Measurements from ENCODE around the gene MDC1. TPM values are rescaled to one million over a fixed set of nuclear protein-coding genes. Genes with fewer than 3 reads are reported as not detected.
"Not testable (repeated sequence)": the region's sequence is repeated elsewhere in the genome, so short reads cannot be mapped to it uniquely, and the experiment has no call there.

Gene MDC1
- total and polyA plus RNA-seq, 4 donors = 13.8 to 40.3 (median 25.9) TPM

DNA sequence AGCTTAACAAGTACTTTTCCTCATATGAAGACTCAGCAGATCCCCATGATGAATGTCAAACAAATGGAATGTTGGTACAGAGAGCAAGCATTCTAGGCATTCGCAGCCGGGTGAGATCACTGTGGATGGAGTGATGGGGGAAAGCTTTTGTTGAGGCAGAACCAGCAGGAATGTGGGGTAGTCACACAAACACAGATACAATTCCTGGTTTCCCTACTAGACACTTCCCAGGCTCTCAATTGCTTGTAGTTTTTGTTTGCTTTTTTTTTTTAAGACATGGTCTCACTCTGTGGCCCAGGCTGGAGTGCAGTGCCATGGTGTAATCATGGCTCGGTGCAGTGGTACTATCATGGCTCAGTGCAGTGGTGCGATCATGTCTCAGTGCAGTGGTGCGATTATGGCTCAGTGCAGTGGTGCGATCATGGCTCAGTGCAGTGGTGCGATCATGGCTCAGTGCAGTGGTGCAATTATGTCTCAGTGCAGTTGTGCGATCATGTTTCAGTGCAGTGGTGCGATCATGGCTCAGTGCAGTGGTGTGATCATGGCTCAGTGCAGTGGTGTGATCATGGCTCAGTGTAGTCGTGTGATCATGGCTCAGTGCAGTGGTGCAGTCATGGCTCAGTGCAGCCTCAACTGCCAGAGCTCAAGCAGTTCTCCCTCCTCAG, 42.6 kb upstream of the MDC1 start:
- no peaks in the 10 kb centered on the region for H3K9me3 ChIP-seq (ENCODE audit: control insufficient read depth, insufficient read depth, low read length)
- H3K4me3 ChIP-seq (ENCODE audit: low read depth, low read length) = no peak overlapping the region
- WGBS (ENCODE audit: insufficient coverage) = 97% methylated on average over 8 of the region's 10 CpGs
- no peaks in the 10 kb centered on the region for H3K27me3 ChIP-seq (ENCODE audit: control insufficient read depth, insufficient read depth, low read length)
- DNase-seq (ENCODE audit: low read depth in 4 of 6, low spot score in 6 of 6) = no peak
- H3K27ac ChIP-seq (ENCODE audit: low read depth, low read length) = no peak overlapping the region
- peaks cover 7% of the 10 kb centered on the region for H3K4me1 ChIP-seq (ENCODE audit: control insufficient read depth, insufficient read depth, low read length)
- H3K36me3 ChIP-seq (ENCODE audit: control insufficient read depth, insufficient read depth, low read length) = no peaks in the 10 kb centered on the region

DNA sequence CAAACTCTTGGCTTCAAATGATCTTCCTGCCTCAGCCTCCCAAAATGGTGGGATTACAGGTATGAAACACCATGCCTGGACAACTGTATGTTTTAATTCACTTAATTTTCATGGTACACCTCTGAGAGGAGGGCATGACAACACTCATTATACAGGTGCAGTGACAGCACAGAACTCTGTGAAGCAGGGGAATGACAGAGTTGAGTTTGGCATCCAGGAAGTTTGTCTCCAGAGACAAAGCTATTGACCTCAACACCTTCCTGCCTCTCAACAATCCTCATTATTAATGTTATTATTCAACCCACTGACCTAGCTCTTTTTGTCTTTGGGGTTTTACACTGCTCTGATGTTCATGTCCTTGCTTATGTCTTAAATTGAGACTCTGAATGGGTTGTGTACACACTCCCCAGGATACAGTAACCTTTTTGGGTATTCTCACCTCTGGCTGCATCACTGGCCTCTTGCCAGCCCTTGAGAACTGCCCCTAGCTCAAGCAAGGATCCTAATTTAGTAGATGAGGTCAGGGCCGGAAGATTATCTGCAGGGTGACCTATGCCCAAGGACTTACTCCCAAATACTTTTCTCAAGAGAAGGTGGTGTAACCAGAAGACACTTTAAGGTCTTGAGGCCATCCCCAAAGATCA, 40.3 kb upstream of the MDC1 start:
- DNase-seq (ENCODE audit: low read depth in 4 of 6, low spot score in 6 of 6) = no peak
- H3K27me3 ChIP-seq (ENCODE audit: control insufficient read depth, insufficient read depth, low read length) = no peaks in the 10 kb centered on the region
- no peaks in the 10 kb centered on the region for H3K9me3 ChIP-seq (ENCODE audit: control insufficient read depth, insufficient read depth, low read length)
- 100% methylated on average over 1 of the region's 1 CpG for WGBS (ENCODE audit: insufficient coverage)
- H3K36me3 ChIP-seq (ENCODE audit: control insufficient read depth, insufficient read depth, low read length) = no peaks in the 10 kb centered on the region
- H3K27ac ChIP-seq (ENCODE audit: low read depth, low read length) = no peak overlapping the region
- no peak overlapping the region for H3K4me3 ChIP-seq (ENCODE audit: low read depth, low read length)
- H3K4me1 ChIP-seq (ENCODE audit: control insufficient read depth, insufficient read depth, low read length) = peaks cover 5% of the 10 kb centered on the region

DNA sequence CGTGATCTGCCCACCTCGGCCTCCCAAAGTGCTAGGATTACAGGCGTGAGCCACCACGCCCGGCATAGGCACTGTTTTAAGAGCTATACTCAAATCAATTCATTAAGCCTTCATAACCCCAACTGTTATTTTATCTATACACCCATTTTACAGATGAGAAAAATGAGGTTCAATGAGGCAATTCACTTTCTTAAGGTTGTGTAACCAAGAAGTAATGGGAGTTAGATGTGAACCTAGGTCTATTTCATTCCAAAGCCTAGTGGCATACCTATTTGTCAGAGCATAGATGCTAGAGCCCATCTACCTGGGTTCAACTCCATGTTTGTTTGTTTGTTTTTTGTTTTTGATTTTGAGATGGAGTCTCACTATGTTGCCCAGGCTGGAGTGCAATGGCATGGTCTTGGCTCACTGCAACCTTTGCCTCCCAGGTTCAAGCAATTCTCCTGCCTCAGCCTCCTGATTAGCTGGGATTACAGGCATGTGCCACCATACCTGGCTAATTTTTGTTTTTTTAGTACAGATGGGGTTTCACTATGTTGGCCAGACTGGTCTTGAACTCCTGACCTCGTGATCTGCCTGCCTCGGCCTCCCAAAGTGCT, 39.4 kb upstream of the MDC1 start:
- not testable (repeated sequence) for H3K27ac ChIP-seq (ENCODE audit: low read depth, low read length); DNase-seq (ENCODE audit: low read depth in 4 of 6, low spot score in 6 of 6); H3K36me3 ChIP-seq (ENCODE audit: control insufficient read depth, insufficient read depth, low read length); H3K27me3 ChIP-seq (ENCODE audit: control insufficient read depth, insufficient read depth, low read length); H3K9me3 ChIP-seq (ENCODE audit: control insufficient read depth, insufficient read depth, low read length); H3K4me3 ChIP-seq (ENCODE audit: low read depth, low read length); H3K4me1 ChIP-seq (ENCODE audit: control insufficient read depth, insufficient read depth, low read length)
- 94% methylated on average over 5 of the region's 7 CpGs for WGBS (ENCODE audit: insufficient coverage)

DNA sequence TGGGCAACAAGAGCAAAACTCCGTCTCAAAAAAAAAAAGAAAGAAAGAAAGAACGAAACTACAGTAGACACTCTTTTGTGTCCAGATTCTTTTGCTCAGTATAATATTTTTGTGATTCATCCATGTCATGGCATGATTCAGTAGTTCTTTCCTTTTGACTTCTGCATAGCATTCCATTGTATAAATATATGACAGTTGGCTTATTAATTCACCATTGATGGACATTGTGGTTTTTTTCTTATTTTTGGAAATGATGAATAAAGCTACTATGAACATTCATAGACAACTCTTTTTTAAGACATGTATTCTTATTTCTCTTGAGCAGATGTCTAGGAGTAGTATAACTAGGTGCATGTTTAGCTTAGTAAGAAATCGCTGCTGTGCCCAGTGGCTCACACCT, 37.5 kb upstream of the MDC1 start:
- DNase-seq (ENCODE audit: low read depth in 4 of 6, low spot score in 6 of 6) = no peak

DNA sequence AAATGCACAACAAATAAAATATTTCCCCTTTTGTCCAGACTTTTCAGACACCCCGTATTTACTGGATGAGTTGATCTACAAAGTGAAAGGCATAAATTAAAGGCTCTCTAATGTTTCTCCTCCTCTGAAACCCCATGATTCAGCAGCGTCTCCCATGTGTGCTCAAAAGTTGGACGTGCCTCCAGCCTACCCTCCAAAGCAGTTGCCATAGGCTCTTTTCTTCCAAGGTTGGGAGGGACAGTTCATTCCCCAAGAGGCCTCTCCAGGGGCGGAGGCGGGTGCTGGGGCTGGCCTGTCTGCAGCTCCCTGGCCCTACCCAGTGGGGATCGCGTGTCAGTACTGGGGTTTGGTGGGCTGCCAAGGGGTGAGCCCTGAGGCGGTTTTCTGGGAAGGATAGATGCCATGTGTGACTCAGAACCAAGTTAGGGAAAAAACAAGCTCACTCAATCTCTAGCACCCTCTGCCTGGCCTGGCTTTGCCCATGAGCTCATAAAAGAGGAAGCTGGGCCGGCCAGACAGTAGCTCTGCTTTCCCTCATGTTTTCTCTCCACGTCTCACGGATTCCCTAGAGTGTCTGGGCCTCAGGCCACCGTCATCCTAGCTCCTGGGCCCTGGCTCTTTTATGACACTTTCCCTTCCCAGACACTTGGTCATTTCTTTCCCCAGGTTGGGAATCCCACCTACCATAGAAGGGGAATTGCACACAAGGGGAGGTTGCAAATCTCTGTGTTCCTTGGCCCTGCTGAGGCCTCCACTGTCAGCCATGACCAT, 35.3 kb upstream of the MDC1 start:
- H3K4me3 ChIP-seq (ENCODE audit: low read depth, low read length) = no peak overlapping the region
- no peaks in the 10 kb centered on the region for H3K27me3 ChIP-seq (ENCODE audit: control insufficient read depth, insufficient read depth, low read length)
- H3K4me1 ChIP-seq (ENCODE audit: control insufficient read depth, insufficient read depth, low read length) = peaks cover 8% of the 10 kb centered on the region
- DNase-seq (ENCODE audit: low read depth in 4 of 6, low spot score in 6 of 6) = peak in 1 of 6 donors; percentile 79
- no peaks in the 10 kb centered on the region for H3K9me3 ChIP-seq (ENCODE audit: control insufficient read depth, insufficient read depth, low read length)
- H3K36me3 ChIP-seq (ENCODE audit: control insufficient read depth, insufficient read depth, low read length) = no peaks in the 10 kb centered on the region
- peak overlapping the region; percentile 70 for H3K27ac ChIP-seq (ENCODE audit: low read depth, low read length)
- WGBS (ENCODE audit: insufficient coverage) = 46% methylated on average over 6 of the region's 12 CpGs

More for the DNA sequence above, 37.5 kb upstream of the MDC1 start:
- 100% methylated on average over 1 of the region's 3 CpGs for WGBS (ENCODE audit: insufficient coverage)
- no peaks in the 10 kb centered on the region for H3K27me3 ChIP-seq (ENCODE audit: control insufficient read depth, insufficient read depth, low read length)
- H3K4me3 ChIP-seq (ENCODE audit: low read depth, low read length) = no peak overlapping the region
- no peak overlapping the region for H3K27ac ChIP-seq (ENCODE audit: low read depth, low read length)
- H3K4me1 ChIP-seq (ENCODE audit: control insufficient read depth, insufficient read depth, low read length) = peaks cover 8% of the 10 kb centered on the region
- no peaks in the 10 kb centered on the region for H3K9me3 ChIP-seq (ENCODE audit: control insufficient read depth, insufficient read depth, low read length)
- H3K36me3 ChIP-seq (ENCODE audit: control insufficient read depth, insufficient read depth, low read length) = no peaks in the 10 kb centered on the region

DNA sequence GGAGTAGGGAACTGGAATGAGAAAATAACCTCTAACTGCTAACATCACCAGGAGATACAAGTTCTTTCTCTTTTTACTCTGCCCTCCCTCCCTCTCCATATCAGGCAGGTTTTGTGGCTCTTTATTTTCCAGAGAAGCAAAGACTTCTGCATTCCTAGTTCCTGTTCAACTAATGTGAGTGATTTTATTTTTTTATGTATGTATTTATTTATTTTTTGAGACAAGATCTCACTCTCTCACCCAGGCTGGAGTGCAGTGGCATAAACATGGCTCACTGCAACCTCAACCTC, 33.2 kb upstream of the MDC1 start:
- Histone ChIP-seq H3K36me3 (ENCODE audit: control insufficient read depth, insufficient read depth, low read length) (no peaks in the 10 kb centered on the region), H3K9me3 (ENCODE audit: control insufficient read depth, insufficient read depth, low read length) (no peaks in the 10 kb centered on the region), H3K4me1 (ENCODE audit: control insufficient read depth, insufficient read depth, low read length) (peaks cover 8% of the 10 kb centered on the region), H3K4me3 (ENCODE audit: low read depth, low read length) (no peak overlapping the region), H3K27me3 (ENCODE audit: control insufficient read depth, insufficient read depth, low read length) (no peaks in the 10 kb centered on the region), H3K27ac (ENCODE audit: low read depth, low read length) (no peak overlapping the region)
- DNase-seq (ENCODE audit: low read depth in 4 of 6, low spot score in 6 of 6) = no peak

DNA sequence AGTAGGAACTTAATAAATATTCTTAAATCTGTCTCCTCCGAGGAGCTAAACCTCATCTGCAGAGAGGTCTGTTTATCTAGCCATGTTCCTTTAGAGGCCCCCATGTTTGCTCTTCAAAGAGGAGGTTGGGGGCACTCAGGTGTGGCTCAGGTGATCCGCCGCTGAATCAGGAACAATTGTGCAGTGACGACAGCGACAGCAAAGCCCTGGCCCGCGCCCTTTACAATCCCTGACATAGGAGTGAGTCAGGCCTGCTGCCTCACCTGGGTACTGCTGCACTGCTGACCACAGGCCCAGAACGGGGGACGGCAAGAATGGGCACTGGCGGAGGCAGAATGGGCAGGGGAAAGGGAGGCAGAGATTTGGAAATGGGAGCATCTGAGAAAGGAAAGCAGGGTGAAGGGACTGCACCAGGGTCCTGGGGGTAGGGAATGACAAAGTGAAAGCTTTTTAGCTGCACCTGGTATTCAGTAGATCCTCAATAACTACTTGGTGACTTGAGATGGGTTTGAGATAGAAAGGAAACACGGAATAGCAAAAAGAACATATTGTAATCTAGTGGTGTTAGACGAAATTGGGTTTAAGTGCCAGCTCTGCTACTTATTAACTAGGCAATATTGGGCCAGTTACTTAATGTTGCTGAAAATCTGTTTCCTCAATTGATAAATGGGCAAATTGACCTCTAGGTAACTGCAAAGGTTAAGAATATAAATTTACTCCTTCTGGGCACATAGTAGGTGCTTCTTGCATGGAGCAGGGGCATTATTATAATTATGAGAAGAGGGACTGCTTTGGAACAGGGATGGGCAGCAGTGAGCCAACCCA, 32.7 kb upstream of the MDC1 start:
- 92% methylated on average over 8 of the region's 12 CpGs for WGBS (ENCODE audit: insufficient coverage)
- Histone ChIP-seq H3K9me3 (ENCODE audit: control insufficient read depth, insufficient read depth, low read length) (no peaks in the 10 kb centered on the region), H3K4me1 (ENCODE audit: control insufficient read depth, insufficient read depth, low read length) (peaks cover 12% of the 10 kb centered on the region), H3K4me3 (ENCODE audit: low read depth, low read length) (no peak overlapping the region), H3K27me3 (ENCODE audit: control insufficient read depth, insufficient read depth, low read length) (no peaks in the 10 kb centered on the region), H3K36me3 (ENCODE audit: control insufficient read depth, insufficient read depth, low read length) (no peaks in the 10 kb centered on the region), H3K27ac (ENCODE audit: low read depth, low read length) (no peak overlapping the region)
- DNase-seq (ENCODE audit: low read depth in 4 of 6, low spot score in 6 of 6) = no peak

DNA sequence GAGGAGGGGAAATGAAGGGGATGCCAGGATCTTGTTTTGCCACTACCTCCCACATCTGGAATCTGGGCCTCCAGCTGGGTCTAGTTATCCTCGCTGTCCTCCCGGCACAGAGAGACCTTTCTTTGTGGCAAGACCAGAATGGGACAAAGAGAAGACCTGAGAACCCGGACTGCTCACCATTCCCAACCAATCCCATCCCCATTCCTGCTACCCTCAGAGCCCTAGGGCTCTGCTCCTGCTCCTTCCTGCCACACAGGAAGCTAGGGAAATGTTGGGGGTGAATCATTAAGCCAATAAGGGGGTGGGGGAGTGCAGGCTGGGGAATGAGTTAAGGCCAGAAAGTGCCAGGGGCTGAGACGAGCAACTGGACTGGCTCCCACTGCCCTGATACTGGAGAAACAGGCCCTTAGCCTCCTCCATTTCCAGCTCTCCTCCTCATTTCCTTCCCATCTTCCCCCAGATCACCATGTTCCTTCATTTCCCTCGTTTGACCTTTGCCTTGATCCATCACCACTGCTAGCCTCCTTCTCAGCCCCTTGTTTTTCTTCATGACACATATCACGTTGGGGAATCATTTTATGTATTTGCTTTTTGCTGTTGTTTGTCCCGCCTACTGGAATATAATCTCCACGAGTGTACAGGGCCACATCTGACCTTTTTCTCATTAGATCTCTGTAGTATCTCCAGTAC, 31.9 kb upstream of the MDC1 start:
- H3K4me3 ChIP-seq (ENCODE audit: low read depth, low read length) = no peak overlapping the region
- no peaks in the 10 kb centered on the region for H3K27me3 ChIP-seq (ENCODE audit: control insufficient read depth, insufficient read depth, low read length)
- no peaks in the 10 kb centered on the region for H3K9me3 ChIP-seq (ENCODE audit: control insufficient read depth, insufficient read depth, low read length)
- WGBS (ENCODE audit: insufficient coverage) = 66% methylated on average over 3 of the region's 8 CpGs
- H3K4me1 ChIP-seq (ENCODE audit: control insufficient read depth, insufficient read depth, low read length) = peaks cover 20% of the 10 kb centered on the region
- no peaks in the 10 kb centered on the region for H3K36me3 ChIP-seq (ENCODE audit: control insufficient read depth, insufficient read depth, low read length)
- H3K27ac ChIP-seq (ENCODE audit: low read depth, low read length) = no peak overlapping the region
- DNase-seq (ENCODE audit: low read depth in 4 of 6, low spot score in 6 of 6) = no peak

Data from spinal cord (tissue), 10 donors.